A549 (cell line): ENCODE measurements around the gene SF1. TPM values are rescaled to one million over a fixed set of nuclear protein-coding genes. Genes with fewer than 3 reads are reported as not detected.

Source experiments
- ATAC-seq, 2 experiments: fragments of 200-7000 bp in 1 of 2; fragments of >200 bp in 1 of 2; cut with Nextera tagmentation in 1 of 2; cut with Tn5 transposase in 1 of 2; 3 replicates each; pipeline versions ENCODE4 v1.8.0 to v1.9.1; 2018 to 2020; ENCODE audit warnings: mild to moderate bottlenecking in 1 of 2, moderate library complexity in 1 of 2
- CTCF ChIA-PET: fragments of 300-600 bp; sonication (Branson Sonifier 250); formaldehyde crosslinking; extraction: SDS; loops from one replicate; lab custom pipeline; 2021; ENCODE audit warnings: antibody characterized with exemption, inconsistent platforms; lab: Yijun Ruan, JAX
- POLR2A ChIA-PET: fragments of 350-600 bp; formaldehyde crosslinking; extraction: SDS; loops from one replicate; lab custom pipeline; 2021; ENCODE audit warnings: antibody characterized with exemption, inconsistent platforms; lab: Yijun Ruan, JAX
- DNase-seq, 2 experiments: peaks; one replicate each; pipeline versions ENCODE4 v3.0.0 to v3.0.0-alpha.2; 2011 to 2016; ENCODE audit warnings: low read depth in 1 of 2, low spot score in 1 of 2
- FAIRE-seq: peaks from 2 replicates; lab custom pipeline; 2011; peaks lifted over from hg19 to GRCh38; lab: Jason Lieb, UNC
- H3K27ac ChIP-seq, 2 experiments: fragments of >200 bp; sonication (Bioruptor Twin); formaldehyde crosslinking; 3 replicates each; pipeline ENCODE4 v1.5.1; 2016 to 2017
- H3K4me1 ChIP-seq: fragments of >200 bp; sonication (Bioruptor Twin); formaldehyde crosslinking; 3 replicates; pipeline ENCODE4 v1.6.1; 2016
- H3K4me2 ChIP-seq: fragments of >200 bp; sonication (Bioruptor Twin); formaldehyde crosslinking; 3 replicates; pipeline ENCODE4 v1.6.1; 2016
- H3K4me3 ChIP-seq: fragments of >200 bp; sonication (Bioruptor Twin); formaldehyde crosslinking; 3 replicates; pipeline ENCODE4 v1.5.1; 2016
- H3K9me3 ChIP-seq: fragments of >200 bp; sonication (Bioruptor Twin); formaldehyde crosslinking; 3 replicates; pipeline ENCODE4 v1.6.1; 2016
- BCL3 ChIP-seq: fragments of >200 bp; sonication (Bioruptor Twin); formaldehyde crosslinking; IDR thresholded peaks from 3 replicates; pipeline ENCODE4 v1.6.1; 2016
- CBX8 ChIP-seq: fragments of 200-600 bp; sonication (generic); IDR thresholded peaks from 2 replicates; pipeline ENCODE4 v1.6.1; 2016
- CEBPB ChIP-seq, 2 experiments: fragments of >200 bp in 1 of 2; sonication (Bioruptor Twin) in 1 of 2; formaldehyde crosslinking in 1 of 2; IDR thresholded peaks; 2 replicates each; pipeline ENCODE4 v1.6.1; 2012 to 2016
- CHD2 ChIP-seq: fragments of 150-350 bp; IDR thresholded peaks from 2 replicates; pipeline ENCODE4 v1.6.1; 2014; ENCODE audit warnings: low read length; ENCODE audit not compliant: partially characterized antibody
- CHD4 ChIP-seq: fragments of 200-600 bp; sonication (generic); IDR thresholded peaks from 2 replicates; pipeline ENCODE4 v1.6.1; 2016; ENCODE audit warnings: antibody characterized with exemption, mild to moderate bottlenecking, borderline replicate concordance
- CTCF ChIP-seq: fragments of >200 bp; sonication (Bioruptor Twin); formaldehyde crosslinking; IDR thresholded peaks from 3 replicates; pipeline ENCODE4 v1.5.1; 2016
- E2F6 ChIP-seq: IDR thresholded peaks from 2 replicates; pipeline ENCODE4 v1.6.1; 2012; ENCODE audit warnings: low read depth, borderline replicate concordance
- ELK1 ChIP-seq: fragments of 150-350 bp; IDR thresholded peaks from 2 replicates; pipeline ENCODE4 v1.6.1; 2014; ENCODE audit warnings: low read depth, mild to moderate bottlenecking, low read length
- ESRRA ChIP-seq: fragments of 150-350 bp; IDR thresholded peaks from 2 replicates; pipeline ENCODE4 v1.6.1; 2014; ENCODE audit warnings: mild to moderate bottlenecking, low read length, borderline replicate concordance
- FOSB ChIP-seq: fragments of 250-450 bp; sonication (Bioruptor Pico); IDR thresholded peaks from 2 replicates; pipeline ENCODE4 v1.5.0; 2020; ENCODE audit warnings: mild to moderate bottlenecking, moderate library complexity
- HDAC2 ChIP-seq: fragments of 200-600 bp; sonication (generic); IDR thresholded peaks from 2 replicates; pipeline ENCODE4 v1.6.1; 2016
- HES2 ChIP-seq: fragments of >200 bp; sonication (Bioruptor Twin); formaldehyde crosslinking; IDR thresholded peaks from 2 replicates; pipeline ENCODE4 v1.6.1; 2016
- HEYL ChIP-seq: fragments of 250-450 bp; sonication (Bioruptor Pico); IDR thresholded peaks from 2 replicates; pipeline ENCODE4 v1.8.0; 2021; ENCODE audit warnings: mild to moderate bottlenecking, moderate library complexity
- HOXB13 ChIP-seq: fragments of 250-450 bp; sonication (Bioruptor Pico); IDR thresholded peaks from 2 replicates; pipeline ENCODE4 v1.5.0; 2020; ENCODE audit warnings: low read depth, mild to moderate bottlenecking, moderate library complexity
- JUN ChIP-seq, 2 experiments: fragments of >200 bp; sonication (Bioruptor Twin); formaldehyde crosslinking; IDR thresholded peaks; 2 replicates in 1 of 2; 3 replicates in 1 of 2; pipeline ENCODE4 v1.6.1; 2016 to 2017
- JUNB ChIP-seq: fragments of >200 bp; sonication (Bioruptor Twin); formaldehyde crosslinking; IDR thresholded peaks from 2 replicates; pipeline ENCODE4 v1.6.1; 2016
- KDM1A ChIP-seq: fragments of 200-600 bp; sonication (generic); IDR thresholded peaks from 2 replicates; pipeline ENCODE4 v1.6.1; 2016; ENCODE audit warnings: low read depth, mild to moderate bottlenecking
- KDM5A ChIP-seq: fragments of 200-600 bp; sonication (generic); IDR thresholded peaks from 2 replicates; pipeline ENCODE4 v1.6.1; 2016; ENCODE audit warnings: antibody characterized with exemption, mild to moderate bottlenecking
- MAFK ChIP-seq: fragments of 450-650 bp; IDR thresholded peaks from 2 replicates; pipeline ENCODE4 v1.6.1; 2014; ENCODE audit not compliant: partially characterized antibody
- MAZ ChIP-seq: fragments of 150-350 bp; IDR thresholded peaks from 2 replicates; pipeline ENCODE4 v1.6.1; 2014; ENCODE audit warnings: antibody characterized with exemption, low read depth, low read length, borderline replicate concordance
- NFE2L2 ChIP-seq: fragments of 150-350 bp; conservative IDR thresholded peaks from 2 replicates; pipeline ENCODE4 v1.6.1; 2014; ENCODE audit warnings: low read length
- NR3C1 ChIP-seq: fragments of >200 bp; sonication (Bioruptor Twin); formaldehyde crosslinking; IDR thresholded peaks from 3 replicates; pipeline ENCODE4 v1.6.1; 2017
- POLR2AphosphoS2 ChIP-seq: conservative IDR thresholded peaks from 2 replicates; pipeline ENCODE4 v1.6.1; 2012; ENCODE audit warnings: low read length, improper control_type of control experiment, inconsistent platforms
- RFX5 ChIP-seq: fragments of 450-650 bp; IDR thresholded peaks from 2 replicates; pipeline ENCODE4 v1.7.1; 2014; ENCODE audit warnings: antibody characterized with exemption, mild to moderate bottlenecking, moderate library complexity
- RNF2 ChIP-seq: fragments of 200-600 bp; sonication (generic); IDR thresholded peaks from 2 replicates; pipeline ENCODE4 v1.6.1; 2016; ENCODE audit warnings: low read depth, mild to moderate bottlenecking, antibody characterized with exemption, moderate library complexity, borderline replicate concordance
- SREBF2 ChIP-seq: fragments of 450-650 bp; IDR thresholded peaks from 2 replicates; pipeline ENCODE4 v1.6.1; 2014; ENCODE audit warnings: mild to moderate bottlenecking, moderate library complexity
- ZFP36 ChIP-seq: fragments of 450-650 bp; IDR thresholded peaks from 2 replicates; pipeline ENCODE4 v1.6.1; 2014; ENCODE audit warnings: borderline replicate concordance; ENCODE audit not compliant: partially characterized antibody
- ZNF302 ChIP-seq: fragments of 250-450 bp; sonication (Bioruptor Pico); IDR thresholded peaks from 2 replicates; pipeline ENCODE4 v1.9.0; 2021; ENCODE audit warnings: inconsistent platforms, mild to moderate bottlenecking, moderate library complexity
- WGBS: methylation state at CpG from one replicate; pipeline ENCODE4 v1.1.6; 2017; ENCODE audit errors: missing lambda C conversion rate; 5-methylcytosine and 5-hydroxymethylcytosine counted together
- polyA plus RNA-seq, 4 experiments: library from polyadenylated mRNA; depleted of rRNA in 3 of 4; stranded (reverse); fragments of >200 nt; fragmentation: RNase III in 1 of 4; extraction: RNeasy Plus Mini Kit Qiagen cat#74134 plus additional on column Dnase treatment in 1 of 4; gene quantifications; 2 replicates in 3 of 4; 3 replicates in 1 of 4; pipeline ENCODE4 v1.2.3, GENCODE V29; 2011 to 2017

The SF1 gene
- polyA plus RNA-seq, 2 of the 4 experiments (the other 2 are of a cell fraction): 104 to 310 TPM

- WGBS: 81% methylated on average over 7 of the region's 7 CpGs
- Histone ChIP-seq H3K4me3 (no peak overlapping the region), H3K4me2 (no peak overlapping the region), H3K9me3 (no peaks in the 10 kb centered on the region), H3K27ac (no peak overlapping the region), H3K4me1 (no peaks in the 10 kb centered on the region)
- FAIRE-seq (no peak), DNase-seq (no peak), ATAC-seq (no peak)
- no peak for TF ChIP-seq JUN (IDR thresholded peaks at IDR 0.05)
- no peak for TF ChIP-seq NFE2L2
- TF ChIP-seq CBX8: no peak
- no peak for TF ChIP-seq MAZ
- no peak for TF ChIP-seq ZNF302 (CRISPR knock-in tag)
- TF ChIP-seq CHD4: no peak
- no peak for TF ChIP-seq RNF2
- TF ChIP-seq E2F6: no peak
- CTCF ChIA-PET: interaction anchor here (0.6 to 2.3 kb wide), 4 partner anchors 15 to 53 kb away, joined by 3 to 11 read pairs (median 4); partner anchors contain the start of genes EHD1 and MAP4K2
- POLR2A ChIA-PET: interaction anchor here (0.6 kb wide), 1 partner anchor 47 kb away, joined by 4 read pairs; no protein-coding TSS in a partner anchor
Observed at GRCh38 chr11:64826062-64826461, 47.7 kb upstream of the SF1 start.

GRCh38 chr11:64823568-64824119, 45.3 kb upstream of the SF1 start:
- CTCF ChIA-PET: interaction anchor here (0.8 to 1.6 kb wide), 2 partner anchors 8 to 11 kb away, joined by 3 to 4 read pairs; no protein-coding TSS in a partner anchor
- TF ChIP-seq FOSB (CRISPR knock-in tag): no peak
- TF ChIP-seq CEBPB (IDR thresholded peaks at IDR 0.05): no peak
- TF ChIP-seq HOXB13 (CRISPR knock-in tag): no peak
- TF ChIP-seq HES2: no peak
- TF ChIP-seq CHD2: no peak
- TF ChIP-seq NR3C1: no peak
- TF ChIP-seq RFX5: no peak
- TF ChIP-seq, all 56 proteins: peak for 0
- ATAC-seq (no peak), FAIRE-seq (no peak), DNase-seq (no peak)
- no peak overlapping the region for H3K27ac ChIP-seq
- no peaks in the 10 kb centered on the region for H3K4me1 ChIP-seq
- POLR2A ChIA-PET: no interaction called here
- H3K4me3 ChIP-seq: no peak overlapping the region
- no peak overlapping the region for H3K4me2 ChIP-seq
- H3K9me3 ChIP-seq: no peaks in the 10 kb centered on the region
- WGBS: 59% methylated on average over 11 of the region's 11 CpGs

- POLR2A ChIA-PET: no interaction called here
Observed at GRCh38 chr11:64817476-64817875, 39.1 kb upstream of the SF1 start.

More at GRCh38 chr11:64817476-64817875, 39.1 kb upstream of the SF1 start:
- no peak overlapping the region for H3K4me2 ChIP-seq
- 0 out of 3 replicates have a peak, but pooled peaks cover 3% of the 10 kb centered on the region for H3K4me1 ChIP-seq
- ATAC-seq: 0 out of 6 replicates have a peak, but pooled peaks of 1 of the 2 experiments have one; percentile 31
- 81% methylated on average over 3 of the region's 3 CpGs for WGBS
- TF ChIP-seq MAZ: no peak
- no peak for TF ChIP-seq MAFK
- no peak for TF ChIP-seq ZNF302 (CRISPR knock-in tag)
- no peak for TF ChIP-seq CHD4
- no peak for TF ChIP-seq SREBF2
- TF ChIP-seq RFX5: no peak
- no peak for TF ChIP-seq POLR2AphosphoS2
- no peak for TF ChIP-seq KDM1A
- TF ChIP-seq ELK1: no peak
- no peak for TF ChIP-seq ZFP36
- no peak for TF ChIP-seq HDAC2
- TF ChIP-seq ESRRA: no peak
- no peak for TF ChIP-seq KDM5A
- no peak for TF ChIP-seq CTCF
- TF ChIP-seq HOXB13 (CRISPR knock-in tag): no peak
- no peak for TF ChIP-seq HEYL (CRISPR knock-in tag)
- TF ChIP-seq BCL3: no peak
- TF ChIP-seq CHD2: no peak
- no peak for TF ChIP-seq JUNB
- no peak overlapping the region for H3K27ac ChIP-seq
- H3K4me3 ChIP-seq: no peak overlapping the region
- H3K9me3 ChIP-seq: no peaks in the 10 kb centered on the region
- FAIRE-seq: no peak
- no peak for DNase-seq
- CTCF ChIA-PET: interaction anchor here (0.7 to 1.7 kb wide), 3 partner anchors 25 to 150 kb away, joined by 3 to 4 read pairs (median 3); no protein-coding TSS in a partner anchor
